Nephron progenitor cell (in vitro differentiated cells): Measurements from ENCODE around the gene OS9.

Source experiments
- DNase-seq: peaks from one replicate; pipeline ENCODE4 v3.0.0; 2021
- H3K27ac Mint-ChIP-seq: 2 replicates; pipeline ENCODE4 v1.8.0; 2021; ENCODE audit warnings: mild to moderate bottlenecking, moderate library complexity, mixed read lengths
- H3K27me3 Mint-ChIP-seq: 2 replicates; pipeline ENCODE4 v1.8.0; 2021; ENCODE audit warnings: mild to moderate bottlenecking, low read depth, mixed read lengths; ENCODE audit not compliant: poor library complexity
- H3K36me3 Mint-ChIP-seq: 2 replicates; pipeline ENCODE4 v1.8.0; 2021; ENCODE audit warnings: low read depth, mixed read lengths
- H3K4me1 Mint-ChIP-seq: 2 replicates; pipeline ENCODE4 v1.8.0; 2021; ENCODE audit warnings: mixed read lengths
- H3K4me3 Mint-ChIP-seq: 2 replicates; pipeline ENCODE4 v1.8.0; 2021; ENCODE audit warnings: mild to moderate bottlenecking, moderate library complexity, mixed read lengths
- H3K9me3 Mint-ChIP-seq: 2 replicates; pipeline ENCODE4 v1.8.0; 2021; ENCODE audit warnings: mild to moderate bottlenecking, moderate library complexity, mixed read lengths
- TF ChIP-seq, protein P1 (sequence below): fragments of 200-600 bp; sonication (generic); IDR thresholded peaks from 2 replicates; pipeline ENCODE4 v1.5.0; 2021; ENCODE audit warnings: antibody characterized with exemption

OS9 gene

DNA sequence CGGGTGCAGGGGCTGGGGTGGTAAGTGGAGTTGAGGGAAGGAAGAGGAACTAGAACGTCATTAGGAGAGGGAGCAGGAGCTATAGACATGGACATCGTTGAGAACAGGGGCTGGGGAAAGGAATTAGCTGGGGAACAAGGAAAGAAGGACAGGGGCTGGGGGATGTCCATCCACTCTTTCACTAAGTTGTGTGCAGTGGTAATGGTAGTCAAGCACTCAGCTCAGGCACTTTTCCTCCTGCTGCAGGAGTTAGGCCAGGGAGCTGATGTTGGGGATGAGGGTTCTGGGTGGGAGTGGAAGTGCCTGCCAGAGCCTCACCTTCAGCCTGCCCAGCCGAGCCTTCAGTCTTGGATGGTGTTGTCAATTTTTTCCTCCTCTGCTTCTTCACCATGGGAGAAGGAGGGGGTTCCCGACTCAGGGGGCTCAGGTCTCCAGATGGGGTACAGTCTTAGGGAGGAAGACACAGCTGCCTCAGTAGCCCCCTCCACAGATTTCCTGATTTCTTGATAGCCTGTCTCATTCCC is 35.5 kb downstream of the OS9 start:
- DNase-seq, result no peak
- Mint-ChIP-seq H3K36me3 (no peaks in the 10 kb centered on the region), H3K4me3 (no peak overlapping the region), H3K27ac (no peak overlapping the region), H3K9me3 (peaks cover 3% of the 10 kb centered on the region), H3K4me1 (peaks cover 11% of the 10 kb centered on the region), H3K27me3 (peaks cover 100% of the 10 kb centered on the region)
- TF ChIP-seq, protein P1, sequence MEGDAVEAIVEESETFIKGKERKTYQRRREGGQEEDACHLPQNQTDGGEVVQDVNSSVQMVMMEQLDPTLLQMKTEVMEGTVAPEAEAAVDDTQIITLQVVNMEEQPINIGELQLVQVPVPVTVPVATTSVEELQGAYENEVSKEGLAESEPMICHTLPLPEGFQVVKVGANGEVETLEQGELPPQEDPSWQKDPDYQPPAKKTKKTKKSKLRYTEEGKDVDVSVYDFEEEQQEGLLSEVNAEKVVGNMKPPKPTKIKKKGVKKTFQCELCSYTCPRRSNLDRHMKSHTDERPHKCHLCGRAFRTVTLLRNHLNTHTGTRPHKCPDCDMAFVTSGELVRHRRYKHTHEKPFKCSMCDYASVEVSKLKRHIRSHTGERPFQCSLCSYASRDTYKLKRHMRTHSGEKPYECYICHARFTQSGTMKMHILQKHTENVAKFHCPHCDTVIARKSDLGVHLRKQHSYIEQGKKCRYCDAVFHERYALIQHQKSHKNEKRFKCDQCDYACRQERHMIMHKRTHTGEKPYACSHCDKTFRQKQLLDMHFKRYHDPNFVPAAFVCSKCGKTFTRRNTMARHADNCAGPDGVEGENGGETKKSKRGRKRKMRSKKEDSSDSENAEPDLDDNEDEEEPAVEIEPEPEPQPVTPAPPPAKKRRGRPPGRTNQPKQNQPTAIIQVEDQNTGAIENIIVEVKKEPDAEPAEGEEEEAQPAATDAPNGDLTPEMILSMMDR, result no peak

DNA sequence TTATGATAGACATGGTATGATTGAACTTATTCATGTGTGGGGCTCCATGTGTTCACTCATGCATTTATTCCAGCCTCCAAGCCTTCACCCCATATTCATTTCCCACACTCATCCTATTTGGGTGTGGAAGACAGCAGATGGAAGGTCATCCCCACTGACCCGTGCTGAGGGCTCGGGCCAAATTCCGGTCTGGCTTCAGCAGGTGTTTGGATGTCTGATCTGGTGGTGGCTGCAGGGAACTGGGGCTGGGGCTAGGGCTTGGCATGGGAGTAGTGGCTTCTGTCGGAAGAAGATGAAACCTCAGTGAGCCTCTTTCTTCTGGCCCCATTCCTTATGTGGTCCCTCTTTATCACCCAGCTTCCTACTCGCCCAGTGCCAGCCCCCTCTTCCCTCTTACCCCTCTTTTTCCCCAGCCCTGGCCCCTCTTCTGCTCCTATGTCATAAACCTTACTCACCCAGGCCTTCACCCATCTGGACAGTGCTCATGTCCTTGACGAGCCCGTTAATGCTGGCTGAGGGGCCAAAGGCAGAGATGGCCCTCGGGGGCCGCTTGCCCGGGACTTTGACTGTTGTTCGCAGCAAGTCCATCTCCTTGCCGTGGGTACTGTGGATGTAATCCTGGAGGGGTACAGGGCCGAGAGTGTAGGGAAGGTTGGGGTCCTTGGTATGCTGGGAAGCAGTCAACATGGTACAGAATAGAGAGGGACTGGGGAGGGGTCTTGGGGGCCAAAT is 36.6 kb downstream of the OS9 start:
- Mint-ChIP-seq H3K27me3 (peaks cover 100% of the 10 kb centered on the region), H3K36me3 (no peaks in the 10 kb centered on the region), H3K9me3 (peaks cover 3% of the 10 kb centered on the region), H3K27ac (no peak overlapping the region), H3K4me1 (peaks cover 17% of the 10 kb centered on the region), H3K4me3 (no peak overlapping the region)
- DNase-seq, result no peak
- TF ChIP-seq, protein P1, result no peak

DNA sequence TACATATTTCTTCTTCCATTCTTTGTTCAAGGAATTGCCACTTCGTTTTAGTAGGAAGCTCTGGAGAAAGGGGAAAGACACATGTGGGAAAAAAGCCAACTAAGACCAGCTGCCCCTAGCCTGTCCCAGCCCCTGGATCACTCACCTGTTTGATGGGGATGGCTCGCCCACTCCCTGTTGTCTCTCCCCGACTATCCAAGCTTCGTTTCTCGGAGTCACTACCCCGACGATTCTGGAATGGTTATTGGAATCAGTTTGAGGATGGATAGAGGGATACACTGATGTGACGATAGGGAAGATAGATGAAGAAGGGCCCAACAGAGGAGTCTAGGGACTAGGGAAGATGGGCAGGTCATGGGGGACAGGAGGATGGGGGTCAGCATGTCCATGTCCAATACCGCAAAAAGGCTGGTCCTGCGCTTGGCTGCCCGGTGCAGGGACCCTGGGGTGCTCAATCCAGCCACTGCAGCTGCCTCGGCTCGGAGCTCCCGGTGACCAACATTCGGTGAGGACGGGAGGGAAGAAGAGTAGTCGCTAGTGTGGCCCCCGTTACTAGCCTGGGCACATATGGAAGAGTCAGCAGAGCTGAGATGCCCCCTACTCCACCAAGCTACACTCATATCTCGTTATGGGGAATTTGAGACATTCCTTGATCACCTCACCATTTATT is 37.6 kb downstream of the OS9 start:
- no peaks in the 10 kb centered on the region for H3K36me3 Mint-ChIP-seq
- no peak overlapping the region for H3K4me3 Mint-ChIP-seq
- DNase-seq, result no peak
- H3K9me3 Mint-ChIP-seq, result peaks cover 7% of the 10 kb centered on the region
- no peak overlapping the region for H3K27ac Mint-ChIP-seq
- H3K27me3 Mint-ChIP-seq, result peaks cover 100% of the 10 kb centered on the region
- TF ChIP-seq, protein P1, result no peak
- H3K4me1 Mint-ChIP-seq, result peaks cover 17% of the 10 kb centered on the region

DNA sequence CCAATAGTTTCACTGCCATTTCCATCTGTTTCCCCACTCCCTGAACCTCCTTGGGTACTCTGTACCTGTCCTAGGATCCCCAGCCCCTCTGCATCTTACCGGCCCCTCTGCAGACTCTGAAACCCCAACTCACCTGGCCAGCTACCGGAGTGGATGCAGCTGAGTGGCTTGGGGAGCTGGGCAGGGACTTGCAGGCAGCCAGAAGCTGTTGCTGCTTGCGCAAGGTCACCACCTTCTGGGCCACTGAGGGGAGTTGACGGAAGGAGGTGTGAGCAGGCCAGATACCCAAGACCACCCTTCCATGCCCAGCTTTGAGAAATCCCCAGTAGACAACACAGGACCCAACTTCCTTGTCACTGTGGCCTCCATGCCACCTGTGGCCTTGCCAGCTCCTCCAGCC is 38.3 kb downstream of the OS9 start:
- Mint-ChIP-seq H3K36me3 (no peaks in the 10 kb centered on the region), H3K9me3 (peaks cover 11% of the 10 kb centered on the region), H3K27ac (no peak overlapping the region), H3K4me3 (no peak overlapping the region), H3K4me1 (peaks cover 22% of the 10 kb centered on the region), H3K27me3 (peaks cover 100% of the 10 kb centered on the region)
- no peak for DNase-seq
- TF ChIP-seq, protein P1, result no peak

DNA sequence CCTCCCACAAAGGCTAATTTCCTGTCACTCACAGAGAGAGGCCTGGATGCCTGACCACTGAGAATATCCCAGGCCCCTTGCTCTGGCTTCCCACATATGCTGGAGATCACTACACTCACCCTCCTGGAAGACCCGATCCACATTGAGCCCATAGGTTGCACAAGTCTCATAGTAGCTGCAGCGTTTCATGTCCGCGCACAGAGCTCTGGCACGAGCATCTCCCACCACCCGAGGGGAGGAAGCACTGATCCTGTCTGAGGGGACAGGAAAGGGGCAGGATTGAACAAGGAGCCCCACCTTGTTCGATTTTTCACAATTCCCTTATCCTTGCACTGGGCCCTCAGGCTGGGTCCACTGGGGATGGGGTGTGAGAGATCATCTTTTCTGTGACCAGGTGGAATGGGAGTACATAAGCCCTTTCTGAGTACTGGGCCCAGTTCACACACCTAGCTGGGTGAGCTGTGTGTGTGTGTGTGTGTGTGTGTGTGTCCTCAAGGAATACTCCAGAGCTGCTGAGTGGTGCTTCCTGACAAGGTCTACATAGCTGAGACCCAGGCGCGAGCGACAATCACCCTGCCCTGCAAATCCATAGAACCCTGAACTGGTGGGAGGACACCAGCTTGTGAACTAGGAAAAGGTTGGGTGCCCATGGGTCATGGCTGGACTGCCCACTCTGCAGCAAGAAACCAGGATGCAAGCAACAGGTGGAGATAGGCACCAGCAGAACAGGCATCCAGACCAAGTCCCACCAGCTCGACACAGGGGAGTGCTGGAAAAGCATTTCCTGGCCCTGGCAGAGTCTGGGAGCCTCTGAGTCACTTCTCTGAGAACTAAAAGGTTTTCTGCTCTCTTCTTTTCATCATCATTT is 39.0 kb downstream of the OS9 start:
- peaks cover 17% of the 10 kb centered on the region for H3K4me1 Mint-ChIP-seq
- no peaks in the 10 kb centered on the region for H3K36me3 Mint-ChIP-seq
- peaks cover 8% of the 10 kb centered on the region for H3K9me3 Mint-ChIP-seq
- H3K27ac Mint-ChIP-seq, result no peak overlapping the region
- H3K4me3 Mint-ChIP-seq, result no peak overlapping the region
- TF ChIP-seq, protein P1, result no peak
- no peak for DNase-seq
- peaks cover 100% of the 10 kb centered on the region for H3K27me3 Mint-ChIP-seq
